ENCODE results near the gene TBX2. TPM values are rescaled to one million over a fixed set of nuclear protein-coding genes. Genes with fewer than 3 reads are reported as not detected.
"Not testable (repeated sequence)": the region's sequence is repeated elsewhere in the genome, so short reads cannot be mapped to it uniquely, and the experiment has no call there.

TBX2 gene
- total RNA-seq, 1 donor from 2014 or later, result 266 TPM

GRCh38 chr17:61431594-61432311 lies 32.1 kb downstream of the TBX2 start:
- no peak for DNase-seq (ENCODE audit: low spot score)

GRCh38 chr17:61436273-61436672 lies 36.6 kb downstream of the TBX2 start:
- DNase-seq (ENCODE audit: low spot score), result no peak

GRCh38 chr17:61436995-61437704 lies 37.5 kb downstream of the TBX2 start:
- DNase-seq (ENCODE audit: low spot score), result no peak

GRCh38 chr17:61440697-61441096 lies 41.1 kb downstream of the TBX2 start:
- DNase-seq (ENCODE audit: low spot score), result no peak

GRCh38 chr17:61441507-61441906 lies 41.9 kb downstream of the TBX2 start:
- not testable (repeated sequence) for DNase-seq (ENCODE audit: low spot score)

- no peak for DNase-seq (ENCODE audit: low spot score)
Measured at GRCh38 chr17:61442136-61442775, 42.6 kb downstream of the TBX2 start.

- DNase-seq (ENCODE audit: low spot score), result no peak
Measured at GRCh38 chr17:61442878-61443474, 43.3 kb downstream of the TBX2 start.

GRCh38 chr17:61443475-61443882 lies 43.8 kb downstream of the TBX2 start:
- no peak for DNase-seq (ENCODE audit: low spot score)

- no peak for DNase-seq (ENCODE audit: low spot score)
Measured at GRCh38 chr17:61444075-61444474, 44.4 kb downstream of the TBX2 start.

- DNase-seq (ENCODE audit: low spot score), result no peak
Measured at GRCh38 chr17:61444831-61445230, 45.2 kb downstream of the TBX2 start.

GRCh38 chr17:61447358-61447757 lies 47.7 kb downstream of the TBX2 start:
- no peak for DNase-seq (ENCODE audit: low spot score)

- no peak for DNase-seq (ENCODE audit: low spot score)
Measured at GRCh38 chr17:61448042-61448441, 48.4 kb downstream of the TBX2 start.

GRCh38 chr17:61449140-61449539 lies 49.5 kb downstream of the TBX2 start:
- not testable (repeated sequence) for DNase-seq (ENCODE audit: low spot score)

GRCh38 chr17:61449707-61450640 lies 50.3 kb downstream of the TBX2 start:
- DNase-seq (ENCODE audit: low spot score), result no peak

- DNase-seq (ENCODE audit: low spot score), result no peak
Measured at GRCh38 chr17:61450641-61451537, 51.2 kb downstream of the TBX2 start.

GRCh38 chr17:61451538-61452300 lies 52.1 kb downstream of the TBX2 start:
- DNase-seq (ENCODE audit: low spot score), result no peak

GRCh38 chr17:61452301-61453290 lies 53.0 kb downstream of the TBX2 start, which contains the start of gene TBX4:
TSS of gene TBX4 (plus strand) at chr17:61452422. CDS start at chr17:61456491, 4,069 bp downstream.
- DNase-seq (ENCODE audit: low spot score), result no peak

All from ureter (tissue), 1 donor.